ENCODE results near the gene CYP2W1.

Gene CYP2W1

DNA sequence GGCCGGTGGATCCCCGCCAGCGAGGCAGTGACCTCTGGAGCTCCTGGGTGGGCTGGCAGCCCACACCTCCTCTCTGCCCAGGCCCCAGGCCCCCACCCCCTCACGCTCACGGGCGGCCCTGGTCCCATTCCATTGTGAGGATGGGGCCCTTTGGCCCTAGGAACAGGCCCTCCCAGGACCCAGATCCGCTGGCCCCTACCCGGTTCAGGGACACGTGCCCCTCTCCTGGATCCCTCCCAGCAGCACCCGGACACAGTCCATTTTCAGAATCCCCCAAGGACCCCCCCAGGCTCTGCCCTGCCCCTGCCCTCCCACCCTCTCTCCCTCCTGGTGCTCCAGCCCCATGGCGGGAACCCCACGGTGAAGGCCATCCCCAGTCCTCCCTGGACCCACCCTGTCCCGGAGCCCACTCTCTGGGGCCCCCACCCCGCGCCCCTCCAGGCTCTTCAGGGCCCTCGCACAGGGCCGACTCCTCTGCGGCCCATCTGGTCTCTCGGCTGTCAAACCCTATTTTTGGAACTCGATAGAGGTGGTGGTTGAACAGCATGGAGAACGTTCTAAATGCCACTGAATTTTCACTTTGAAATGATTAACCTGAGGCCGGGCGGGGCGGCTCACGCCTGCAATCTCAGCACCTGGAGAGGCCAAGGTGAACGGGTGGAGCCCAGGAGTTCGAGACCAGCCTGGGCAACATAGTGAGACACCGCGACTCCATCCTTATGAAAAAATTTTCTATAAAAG, 36.6 kb upstream of the CYP2W1 start:
- no peak overlapping the region for H3K4me3 ChIP-seq
- DNase-seq (ENCODE audit: low spot score): no peak
- TF ChIP-seq, protein P1, sequence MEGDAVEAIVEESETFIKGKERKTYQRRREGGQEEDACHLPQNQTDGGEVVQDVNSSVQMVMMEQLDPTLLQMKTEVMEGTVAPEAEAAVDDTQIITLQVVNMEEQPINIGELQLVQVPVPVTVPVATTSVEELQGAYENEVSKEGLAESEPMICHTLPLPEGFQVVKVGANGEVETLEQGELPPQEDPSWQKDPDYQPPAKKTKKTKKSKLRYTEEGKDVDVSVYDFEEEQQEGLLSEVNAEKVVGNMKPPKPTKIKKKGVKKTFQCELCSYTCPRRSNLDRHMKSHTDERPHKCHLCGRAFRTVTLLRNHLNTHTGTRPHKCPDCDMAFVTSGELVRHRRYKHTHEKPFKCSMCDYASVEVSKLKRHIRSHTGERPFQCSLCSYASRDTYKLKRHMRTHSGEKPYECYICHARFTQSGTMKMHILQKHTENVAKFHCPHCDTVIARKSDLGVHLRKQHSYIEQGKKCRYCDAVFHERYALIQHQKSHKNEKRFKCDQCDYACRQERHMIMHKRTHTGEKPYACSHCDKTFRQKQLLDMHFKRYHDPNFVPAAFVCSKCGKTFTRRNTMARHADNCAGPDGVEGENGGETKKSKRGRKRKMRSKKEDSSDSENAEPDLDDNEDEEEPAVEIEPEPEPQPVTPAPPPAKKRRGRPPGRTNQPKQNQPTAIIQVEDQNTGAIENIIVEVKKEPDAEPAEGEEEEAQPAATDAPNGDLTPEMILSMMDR (IDR thresholded peaks at IDR 0.05): no peak
- no peak overlapping the region for H3K27ac ChIP-seq

DNA sequence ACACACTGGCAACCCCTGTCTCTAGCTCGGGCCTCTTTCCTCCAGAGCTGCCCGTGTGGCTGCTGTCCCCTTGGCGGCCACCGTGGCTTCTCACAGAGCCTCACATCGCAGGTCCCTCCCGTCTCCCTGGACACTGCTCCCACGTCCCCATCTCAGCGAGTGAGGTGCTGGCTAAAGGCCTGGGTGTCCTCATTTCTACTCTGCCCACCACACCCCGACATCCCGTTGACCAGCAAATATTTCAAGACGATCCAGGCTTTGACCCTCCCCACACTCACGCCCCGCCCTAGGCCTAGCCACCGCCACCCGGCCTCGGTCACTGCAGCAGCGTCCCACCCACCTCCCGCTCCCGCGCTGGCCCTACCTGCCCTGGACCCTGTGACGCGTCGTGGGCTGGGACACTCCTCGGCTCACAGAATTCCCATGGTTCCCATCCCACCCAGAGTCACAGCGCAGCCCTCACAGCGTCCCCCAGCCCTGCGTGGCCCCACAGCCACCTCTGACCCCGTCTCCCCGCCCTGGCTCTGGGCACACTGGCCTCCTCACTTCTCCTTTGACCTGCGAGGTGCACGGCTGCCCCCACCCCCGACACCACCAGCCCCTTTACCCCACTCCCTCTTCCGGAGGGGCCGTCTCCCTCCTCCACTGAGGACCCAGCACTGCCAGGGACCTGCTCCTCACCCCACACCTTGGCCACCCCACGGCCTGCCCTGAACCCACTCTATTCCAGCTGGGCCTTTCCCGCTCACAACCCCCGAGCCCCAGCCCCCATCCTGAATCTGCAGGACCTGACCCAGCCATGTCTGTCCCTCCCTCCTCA, 35.4 kb upstream of the CYP2W1 start:
- Histone ChIP-seq H3K27ac (no peak overlapping the region), H3K4me3 (no peak overlapping the region)
- DNase-seq (ENCODE audit: low spot score): no peak
- TF ChIP-seq, protein P1 (IDR thresholded peaks at IDR 0.05): no peak

DNA sequence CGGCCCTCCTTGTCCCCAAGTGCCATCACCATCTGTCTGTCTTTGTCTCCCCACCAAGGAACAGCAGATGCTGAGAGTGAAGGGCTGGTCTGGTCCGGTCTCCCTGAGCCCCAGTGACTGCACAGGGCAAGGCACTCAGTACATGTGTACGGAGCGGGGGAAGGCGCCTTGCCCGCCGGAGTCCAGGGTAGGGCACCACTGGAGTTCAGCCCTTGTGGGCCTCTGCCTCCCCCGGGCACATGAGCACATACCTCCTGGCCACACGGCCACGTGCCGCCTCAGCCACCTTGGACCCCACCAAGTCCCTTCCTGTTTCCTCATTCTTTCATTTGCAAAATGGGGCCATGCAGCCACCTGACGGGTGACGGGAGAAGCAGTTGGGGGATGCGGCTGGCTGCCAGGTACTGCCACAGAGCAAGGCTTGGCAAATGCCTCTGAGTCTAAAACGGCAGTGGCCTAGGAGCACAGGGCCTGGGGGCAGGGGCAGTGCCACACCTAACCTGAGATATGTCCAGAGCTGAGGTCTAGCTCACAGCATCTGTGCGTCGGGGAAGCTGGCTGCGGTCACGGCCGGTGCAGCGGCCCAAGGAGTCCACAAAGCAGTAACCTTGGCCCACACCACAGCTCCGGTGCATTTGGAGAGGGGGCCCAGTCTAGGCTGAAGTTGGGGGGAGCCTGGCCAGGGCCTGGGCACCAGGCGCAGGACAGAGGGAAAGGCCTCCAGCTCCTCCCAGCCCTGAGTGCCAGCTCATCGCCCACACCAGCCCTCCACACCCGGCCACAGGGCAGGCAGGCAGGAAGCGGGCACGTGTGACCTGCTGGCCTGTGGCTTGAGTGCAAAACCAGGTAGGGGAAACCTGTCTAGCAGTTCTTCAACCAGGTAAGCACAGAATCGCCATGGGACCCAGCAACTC, 33.7 kb upstream of the CYP2W1 start:
- no peak overlapping the region for H3K27ac ChIP-seq
- no peak for DNase-seq (ENCODE audit: low spot score)
- TF ChIP-seq, protein P1 (IDR thresholded peaks at IDR 0.05): no peak

DNA sequence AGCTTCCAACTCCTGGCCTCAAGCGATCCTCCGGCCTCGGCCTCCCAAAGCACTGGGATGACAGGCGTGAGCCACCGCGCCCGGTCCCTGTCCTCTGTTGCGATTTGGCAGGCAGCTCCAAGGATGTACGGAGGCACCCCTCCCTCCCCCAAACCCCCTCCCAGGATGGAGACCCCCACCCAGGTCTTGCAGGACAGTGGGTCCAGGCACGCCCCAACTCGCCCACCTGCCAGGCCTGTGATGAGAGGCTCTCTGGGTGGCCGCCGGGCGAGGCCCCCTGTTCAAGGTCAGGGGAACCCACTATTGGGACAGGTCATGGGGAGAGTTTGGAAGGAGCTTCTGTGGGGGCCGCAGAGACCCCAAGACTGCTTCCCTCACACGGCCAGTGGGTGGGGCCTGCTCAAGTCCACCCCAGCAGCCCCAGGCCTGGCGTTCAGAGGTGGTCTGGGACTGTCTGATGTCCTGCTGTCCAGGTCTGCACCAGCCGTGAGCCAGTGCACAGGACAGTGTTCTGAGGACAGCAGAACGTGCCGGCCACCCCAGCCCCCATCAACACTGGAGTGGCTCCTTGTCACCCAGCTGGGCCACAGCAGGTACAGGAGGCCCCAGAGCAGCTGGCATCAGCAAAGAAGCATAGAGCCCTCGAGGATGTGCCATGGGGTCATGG, 31.0 kb upstream of the CYP2W1 start:
- Histone ChIP-seq H3K4me3 (no peak overlapping the region), H3K27ac (no peak overlapping the region)
- TF ChIP-seq, protein P1 (IDR thresholded peaks at IDR 0.05): no peak

More for the DNA sequence above, 33.7 kb upstream of the CYP2W1 start:
- H3K4me3 ChIP-seq: no peak overlapping the region

DNA sequence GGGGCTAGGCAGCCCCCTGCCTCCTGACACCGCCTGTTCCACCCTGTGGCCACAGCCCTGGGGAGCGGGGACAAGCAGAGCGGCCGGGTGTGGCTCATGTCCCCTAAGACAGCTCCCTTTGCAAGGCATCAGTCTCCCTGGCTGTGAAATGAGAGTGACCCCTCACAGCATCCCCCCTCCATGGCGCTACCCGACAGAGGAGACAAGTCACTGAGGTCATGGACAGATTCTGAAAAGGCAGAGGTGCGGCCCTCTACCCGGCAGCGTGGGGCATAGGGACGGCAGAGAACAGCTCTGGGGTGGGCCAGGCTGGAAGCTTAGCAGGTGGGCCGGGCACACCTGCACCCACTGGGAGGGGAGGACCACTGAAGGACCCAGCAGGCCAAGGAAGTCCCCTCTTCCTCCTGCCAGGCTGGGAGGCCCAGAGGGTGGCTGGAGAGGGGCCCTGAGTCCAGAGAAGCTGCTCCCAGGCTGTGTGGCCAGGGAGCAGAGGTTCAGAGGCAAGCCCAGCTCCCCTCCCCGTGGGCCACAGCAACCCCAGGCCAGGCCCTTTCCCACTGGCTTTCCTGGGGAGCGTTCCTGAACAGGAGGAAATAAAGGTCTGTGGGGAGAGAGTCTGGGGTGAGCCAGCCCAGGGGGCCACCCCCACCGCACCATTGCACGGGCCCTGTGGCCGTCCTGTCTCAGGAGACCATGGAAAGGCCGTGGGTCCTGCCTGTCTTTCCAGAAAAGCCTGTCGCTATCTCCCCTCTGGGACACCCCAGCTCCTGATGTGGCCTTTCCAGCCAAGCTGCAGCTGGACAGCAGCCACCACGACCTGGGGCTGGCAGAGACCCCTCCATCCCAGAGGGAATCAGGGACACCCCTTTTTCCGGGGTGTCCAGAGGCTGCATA, 30.2 kb upstream of the CYP2W1 start:
- DNase-seq (ENCODE audit: low spot score): no peak
- H3K27ac ChIP-seq: no peak overlapping the region
- TF ChIP-seq, protein P1 (IDR thresholded peaks at IDR 0.05): no peak
- H3K4me3 ChIP-seq: peak overlapping the region; percentile 81

More for the DNA sequence above, 31.0 kb upstream of the CYP2W1 start:
- no peak for DNase-seq (ENCODE audit: low spot score)
